Cardiac muscle cell (in vitro differentiated cells and primary cell): ENCODE data around the gene CNTNAP1. TPM values are rescaled to one million over a fixed set of nuclear protein-coding genes. Genes with fewer than 3 reads are reported as not detected.

Experiments
- DNase-seq, 2 donors: peaks; one replicate each; pipeline versions ENCODE4 v3.0.0 to v3.0.0-alpha.2; 2010 to 2017; ENCODE audit warnings: low read depth in 1 of 2, low spot score in 1 of 2
- H3K27ac ChIP-seq: fragments of 200-600 bp; sonication (generic); 2 replicates; pipeline ENCODE4 v1.5.1; 2016
- H3K27me3 ChIP-seq: fragments of 200-600 bp; sonication (generic); 2 replicates; pipeline ENCODE4 v1.6.0; 2016; ENCODE audit warnings: control low read depth
- H3K36me3 ChIP-seq: fragments of 200-600 bp; sonication (generic); 2 replicates; pipeline ENCODE4 v1.5.1; 2016; ENCODE audit warnings: control low read depth
- H3K4me1 ChIP-seq: fragments of 200-600 bp; sonication (generic); 2 replicates; pipeline ENCODE4 v1.8.1; 2017; ENCODE audit warnings: low read depth, mild to moderate bottlenecking, mixed run types
- H3K4me3 ChIP-seq: fragments of 200-600 bp; sonication (generic); 2 replicates; pipeline ENCODE4 v1.5.1; 2016; ENCODE audit warnings: mild to moderate bottlenecking
- H3K9me3 ChIP-seq: fragments of 200-600 bp; sonication (generic); 2 replicates; pipeline ENCODE4 v1.5.1; 2017; ENCODE audit warnings: low read depth, mild to moderate bottlenecking, control low read depth
- CTCF ChIP-seq: IDR thresholded peaks from 2 replicates; pipeline ENCODE4 v1.5.1; 2012; ENCODE audit warnings: low read depth, mild to moderate bottlenecking, low read length
- polyA plus RNA-seq: library from polyadenylated mRNA; unstranded; fragments of >200 nt; fragmentation: Nextera tagmentation; extraction: Ambion mirVana; gene quantifications from 2 replicates; pipeline ENCODE4 v1.2.1, GENCODE V29; 2016
- total RNA-seq: library from RNA; depleted of rRNA; stranded (reverse); fragments of >200 nt; gene quantifications from 2 replicates; pipeline ENCODE4 v1.2.3, GENCODE V29; 2016

CNTNAP1 gene
- total and polyA plus RNA-seq, 2 experiments from 2014 or later = 3.9 to 17.9 TPM

- no peak for TF ChIP-seq CTCF
- Histone ChIP-seq H3K4me3 (peak overlapping the region; percentile 70), H3K27me3 (no peaks in the 10 kb centered on the region), H3K36me3 (peaks cover 7% of the 10 kb centered on the region), H3K27ac (peak overlapping the region; percentile 96), H3K4me1 (peaks cover 36% of the 10 kb centered on the region), H3K9me3 (no peaks in the 10 kb centered on the region)
- DNase-seq = peak; percentile 100
Measured at GRCh38 chr17:42677012-42677857, 5.1 kb upstream of the CNTNAP1 start.

DNA sequence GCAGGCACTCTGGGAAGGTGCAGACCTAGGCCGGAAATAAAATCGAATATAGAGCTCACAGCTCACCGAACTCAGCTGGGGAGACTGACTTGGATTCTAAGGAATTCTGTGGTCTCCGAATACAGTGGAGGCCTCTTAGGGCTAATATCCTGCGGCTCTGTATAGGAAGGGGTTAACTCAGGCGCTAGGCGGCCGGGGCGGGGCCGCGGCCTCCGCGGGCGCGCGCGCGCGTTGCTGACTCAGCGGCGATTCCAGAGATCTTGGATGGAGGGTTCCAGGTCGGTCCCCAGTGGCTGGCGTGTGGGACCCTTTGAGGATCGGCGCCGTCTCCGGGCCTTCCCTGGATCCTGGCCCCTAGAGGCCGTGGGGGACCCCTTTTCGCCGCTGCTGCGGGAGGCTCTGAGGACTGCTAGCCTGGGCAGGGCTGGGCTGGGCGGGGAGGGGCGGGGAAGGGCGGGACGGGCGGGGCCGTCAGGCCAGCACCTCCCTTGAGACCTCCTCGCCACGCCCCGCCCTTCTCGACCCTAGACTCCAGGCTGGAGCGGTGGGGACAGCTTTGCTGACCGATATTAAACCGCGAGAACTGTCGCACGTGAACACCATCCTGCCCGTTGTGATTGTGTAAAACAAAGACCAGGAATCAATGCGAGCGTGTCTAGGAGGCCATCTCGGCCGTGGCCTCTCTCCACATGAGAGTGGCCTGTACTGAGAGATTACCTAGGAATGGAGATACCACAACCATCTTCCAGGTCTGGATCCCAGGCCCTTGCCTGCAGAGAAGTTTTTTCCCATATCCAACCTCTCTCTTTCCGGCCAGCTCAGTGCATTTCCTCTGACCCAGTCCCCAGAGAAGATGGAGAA, 4.2 kb upstream of the CNTNAP1 start:
- no peak for TF ChIP-seq CTCF
- peaks cover 36% of the 10 kb centered on the region for H3K4me1 ChIP-seq
- H3K4me3 ChIP-seq = peak overlapping the region; percentile 70
- no peaks in the 10 kb centered on the region for H3K27me3 ChIP-seq
- peak overlapping the region; percentile 96 for H3K27ac ChIP-seq
- no peaks in the 10 kb centered on the region for H3K9me3 ChIP-seq
- DNase-seq = peak; percentile 89 to 96
- no peaks in the 10 kb centered on the region for H3K36me3 ChIP-seq

DNA sequence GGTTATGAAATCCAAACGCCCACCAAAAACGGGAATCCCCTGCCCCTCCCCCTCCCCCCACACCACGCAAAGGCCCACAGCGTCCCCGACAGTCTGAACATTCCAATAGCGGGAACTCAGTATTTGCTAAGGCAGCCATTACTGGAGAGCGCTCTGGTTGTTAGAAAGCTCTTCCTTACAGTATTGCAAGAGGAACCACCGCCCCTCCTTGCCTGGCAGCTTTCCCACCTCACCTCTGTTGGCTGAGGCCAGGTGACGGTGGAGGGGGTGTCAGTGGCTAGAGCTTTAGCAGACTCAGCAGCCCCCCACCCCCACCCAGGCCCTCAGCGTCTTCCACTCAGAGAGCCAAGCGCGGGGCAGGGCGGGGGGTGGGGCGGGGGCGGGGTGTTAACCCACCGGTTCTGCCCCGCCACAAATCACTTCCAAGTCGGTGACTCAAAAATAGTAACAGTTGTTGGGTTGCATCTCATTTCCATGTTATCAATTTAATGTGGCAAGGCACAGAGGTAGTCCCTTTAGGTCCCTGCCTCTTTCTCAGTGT, 3.3 kb upstream of the CNTNAP1 start:
- H3K27me3 ChIP-seq = no peaks in the 10 kb centered on the region
- H3K4me3 ChIP-seq = peak overlapping the region; percentile 70
- no peaks in the 10 kb centered on the region for H3K36me3 ChIP-seq
- no peak for TF ChIP-seq CTCF
- no peaks in the 10 kb centered on the region for H3K9me3 ChIP-seq
- H3K4me1 ChIP-seq = peaks cover 34% of the 10 kb centered on the region
- peak overlapping the region; percentile 96 for H3K27ac ChIP-seq
- DNase-seq = peak; percentile 62 to 78

GRCh38 chr17:42679492-42680330, 2.6 kb upstream of the CNTNAP1 start:
- peak; percentile 86 to 87 for DNase-seq
- Histone ChIP-seq H3K4me1 (peaks cover 28% of the 10 kb centered on the region), H3K27me3 (no peaks in the 10 kb centered on the region), H3K27ac (peak overlapping the region; percentile 96), H3K4me3 (peak overlapping the region; percentile 70), H3K36me3 (no peaks in the 10 kb centered on the region), H3K9me3 (no peaks in the 10 kb centered on the region)
- peak; percentile 83 for TF ChIP-seq CTCF
